K562 (cell line): ENCODE data around the gene KCNC3. TPM values are rescaled to one million over a fixed set of nuclear protein-coding genes. Genes with fewer than 3 reads are reported as not detected.
A peak's percentile ranks its signal among the peaks of the same experiment; 100 is the strongest.

Experiments used
- AFF4 ChIP-seq: sonication (generic); formaldehyde crosslinking; IDR thresholded peaks from 2 replicates; pipeline ENCODE4 v1.8.0; 2023; ENCODE audit warnings: mild to moderate bottlenecking, missing genetic modification reagents
- ARID2 ChIP-seq: fragments of 450-650 bp; IDR thresholded peaks from 2 replicates; pipeline ENCODE4 v1.6.1; 2017; ENCODE audit warnings: antibody characterized with exemption, mild to moderate bottlenecking
- CEBPB ChIP-seq: fragments of 450-650 bp; IDR thresholded peaks from 2 replicates; pipeline ENCODE4 v1.6.1; 2016; ENCODE audit warnings: missing genetic modification characterization, missing compliant biosample characterization
- ELF1 ChIP-seq: fragments of 200-800 bp; sonication (Bioruptor generic); IDR thresholded peaks from 2 replicates; pipeline ENCODE4 v1.6.1; 2016; ENCODE audit warnings: missing genetic modification characterization, missing compliant biosample characterization
- ELF2 ChIP-seq: fragments of 250-450 bp; sonication (Bioruptor Pico); IDR thresholded peaks from 2 replicates; pipeline ENCODE4 v1.5.0; 2021; ENCODE audit warnings: mild to moderate bottlenecking
- FOSL1 ChIP-seq: fragments of 200-800 bp; sonication (Bioruptor generic); conservative IDR thresholded peaks from 2 replicates; pipeline ENCODE4 v1.6.1; 2016; ENCODE audit warnings: missing genetic modification characterization, missing compliant biosample characterization
- FOXM1 ChIP-seq, 2 experiments: fragments of 450-650 bp in 1 of 2; sonication (generic) in 1 of 2; formaldehyde crosslinking in 1 of 2; IDR thresholded peaks; 2 replicates each; pipeline versions ENCODE4 v1.6.1 to v1.9.0; 2017 to 2022; ENCODE audit warnings: low read depth in 2 of 2, mild to moderate bottlenecking in 2 of 2, missing genetic modification reagents in 1 of 2, moderate library complexity in 1 of 2
- GTF2F1 ChIP-seq: IDR thresholded peaks from 2 replicates; pipeline ENCODE4 v1.6.1; 2011; ENCODE audit warnings: low read depth, low read length, improper control_type of control experiment
- HMG20B ChIP-seq: fragments of 250-450 bp; sonication (Bioruptor Pico); IDR thresholded peaks from 2 replicates; pipeline ENCODE4 v1.5.0; 2021; ENCODE audit warnings: mild to moderate bottlenecking
- KLF6 ChIP-seq: fragments of 250-450 bp; sonication (Bioruptor Pico); IDR thresholded peaks from 2 replicates; pipeline ENCODE4 v1.4.0; 2020; ENCODE audit warnings: mild to moderate bottlenecking, moderate library complexity, borderline replicate concordance
- LEF1 ChIP-seq: fragments of 450-650 bp; IDR thresholded peaks from 2 replicates; pipeline ENCODE4 v1.6.1; 2016; ENCODE audit warnings: mild to moderate bottlenecking
- MLLT1 ChIP-seq, 2 experiments: fragments of 450-650 bp; IDR thresholded peaks; 2 replicates each; pipeline ENCODE4 v1.6.1; 2016
- MTF1 ChIP-seq: fragments of 250-450 bp; sonication (Bioruptor Pico); IDR thresholded peaks from 2 replicates; pipeline ENCODE4 v1.9.0; 2021; ENCODE audit warnings: moderate library complexity, mild to moderate bottlenecking, inconsistent platforms, borderline replicate concordance
- NBN ChIP-seq: fragments of 450-650 bp; IDR thresholded peaks from 2 replicates; pipeline ENCODE4 v1.6.1; 2016; ENCODE audit warnings: low read depth, mild to moderate bottlenecking
- SMAD4 ChIP-seq: fragments of 250-450 bp; sonication (Bioruptor Pico); conservative IDR thresholded peaks from 2 replicates; pipeline ENCODE4 v1.8.0; 2021; ENCODE audit warnings: inconsistent platforms, mild to moderate bottlenecking, moderate library complexity
- TBL1XR1 ChIP-seq, 2 experiments: IDR thresholded peaks; 2 replicates each; pipeline ENCODE4 v1.6.1; 2012; ENCODE audit warnings: improper control_type of control experiment in 2 of 2, low read length in 2 of 2, mild to moderate bottlenecking in 1 of 2
- TBP ChIP-seq: optimal IDR thresholded peaks from 2 replicates; pipeline ENCODE3; 2011; ENCODE audit warnings: low read depth, low read length, improper control_type of control experiment
- TCF7 ChIP-seq: sonication (generic); IDR thresholded peaks from 2 replicates; pipeline ENCODE4 v1.6.1; 2016; ENCODE audit warnings: antibody characterized with exemption, borderline replicate concordance
- TEAD2 ChIP-seq: fragments of 450-650 bp; IDR thresholded peaks from 2 replicates; pipeline ENCODE4 v1.6.1; 2016; ENCODE audit warnings: missing genetic modification characterization, control low read depth, missing compliant biosample characterization
- TSC22D4 ChIP-seq: fragments of 450-650 bp; IDR thresholded peaks from 2 replicates; pipeline ENCODE4 v1.6.1; 2016; ENCODE audit warnings: missing genetic modification characterization, missing biosample characterization, control low read depth
- UBTF ChIP-seq, 2 experiments: IDR thresholded peaks; 2 replicates each; pipeline ENCODE4 v1.6.1; 2012; ENCODE audit warnings: improper control_type of control experiment in 2 of 2, low read depth in 2 of 2, low read length in 2 of 2, borderline replicate concordance in 1 of 2
- ZKSCAN1 ChIP-seq: fragments of 150-350 bp; IDR thresholded peaks from 2 replicates; pipeline ENCODE4 v1.6.1; 2016; ENCODE audit warnings: low read depth, low read length
- ZNF668 ChIP-seq: fragments of 250-450 bp; sonication (Bioruptor Pico); IDR thresholded peaks from 2 replicates; pipeline ENCODE4 v1.8.0; 2022; ENCODE audit warnings: mild to moderate bottlenecking, inconsistent platforms
- polyA plus RNA-seq, 8 experiments: library from polyadenylated mRNA; depleted of rRNA in 4 of 8; stranded (reverse) in 5 of 8; unstranded in 3 of 8; fragments of >200 nt; fragmentation: Nextera tagmentation in 2 of 8; fragmentation: Illumina TruSeq in 1 of 8; extraction: Ambion mirVana in 2 of 8; extraction: Trizol in 1 of 8; gene quantifications; 2 replicates each; pipeline versions ENCODE4 v1.2.1 to v1.2.3, GENCODE V29; 2011 to 2014; ENCODE audit warnings: inconsistent platforms in 1 of 8, missing spikeins in 1 of 8
- total RNA-seq, 7 experiments: library from RNA; depleted of rRNA in 6 of 7; stranded (reverse); fragments of >200 nt in 6 of 7; fragmentation: Illumina TruSeq in 2 of 7; extraction: Trizol in 2 of 7; gene quantifications; 2 replicates each; pipeline versions ENCODE4 v1.2.1 to v1.2.3, GENCODE V29; 2011 to 2021; ENCODE audit warnings: low replicate concordance in 1 of 7

Gene KCNC3
- total and polyA plus RNA-seq, 9 of the 15 experiments (the other 6 are each of a cell fraction or from before 2014, with no cell fraction given): 0.03 to 26.2 (median 2.0) TPM

GRCh38 chr19:50269653-50270052, 59.5 kb downstream of the KCNC3 start (continued):
- no peak for TF ChIP-seq ARID2
- TF ChIP-seq GTF2F1: no peak
- peak; percentile 92 for TF ChIP-seq SMAD4 (CRISPR knock-in tag)
- TF ChIP-seq HMG20B (CRISPR knock-in tag): no peak
- no peak for TF ChIP-seq KLF6 (CRISPR knock-in tag)
- 0 out of 2 replicates have a peak, but pooled peaks have one; percentile 58 for TF ChIP-seq ZKSCAN1
- TF ChIP-seq TBL1XR1 (IDR thresholded peaks at IDR 0.05; ENCODE audit: low read length in 2 of 2): peak; percentile 69 to 93; a peak in 3 of 4 replicates
- TF ChIP-seq MTF1 (CRISPR knock-in tag): no peak
- TF ChIP-seq ELF2: no peak
- TF ChIP-seq FOXM1 (IDR thresholded peaks at IDR 0.05; ENCODE audit: low read depth): peak; percentile 91
- no peak for TF ChIP-seq FOXM1 (CRISPR knock-in tag; IDR thresholded peaks at IDR 0.05; ENCODE audit: low read depth)
- TF ChIP-seq MLLT1 (IDR thresholded peaks at IDR 0.05): 0 out of 4 replicates have a peak, but pooled peaks of 1 of the 2 experiments have one; percentile 12
- TF ChIP-seq TEAD2: 0 out of 2 replicates have a peak, but pooled peaks have one; percentile 34
- TF ChIP-seq TSC22D4: no peak
- no peak for TF ChIP-seq ELF1
- TF ChIP-seq ZNF668: peak; percentile 38; the same call in 1 of the 2 replicates
- peak; percentile 64 for TF ChIP-seq FOSL1 (tag)
- TF ChIP-seq UBTF (IDR thresholded peaks at IDR 0.05; ENCODE audit: borderline replicate concordance in 1 of 2, low read depth in 2 of 2, low read length in 2 of 2): no peak
- TF ChIP-seq AFF4: peak; percentile 49; the same call in 1 of the 2 replicates
- peak; percentile 70; the same call in 1 of the 2 replicates for TF ChIP-seq NBN
- peak; percentile 91 for TF ChIP-seq LEF1
- TF ChIP-seq TCF7: peak; percentile 44; the same call in 1 of the 2 replicates
- peak; percentile 62 for TF ChIP-seq TBP
- TF ChIP-seq CEBPB (tag): no peak
